K562 (cell line): ENCODE data around the gene P2RY8. TPM values are rescaled to one million over a fixed set of nuclear protein-coding genes. Genes with fewer than 3 reads are reported as not detected.

ENCODE experiments used
- ATAC-seq: fragments of 200-7000 bp; cut with Tn5 transposase; 3 replicates; pipeline ENCODE4 v1.9.1; 2020; ENCODE audit warnings: moderate library complexity
- BruUV-seq: library from RNA; stranded (reverse); fragments of 400-500 nt; replicated peaks from 2 replicates; lab custom pipeline; 2021; lab: Mats Ljungman, UMichigan
- CTCF ChIA-PET: fragments of 300-600 bp; formaldehyde crosslinking; extraction: SDS; loops from one replicate; lab custom pipeline; 2021; ENCODE audit warnings: low intra/inter-chr PET ratio; lab: Yijun Ruan, JAX
- POLR2A ChIA-PET: fragments of 300-600, 350-650 bp; sonication (Branson Sonifier 250); formaldehyde crosslinking; extraction: SDS; loops from one replicate; lab custom pipeline; 2021; ENCODE audit warnings: antibody characterized with exemption, inconsistent platforms; lab: Yijun Ruan, JAX
- DNase-seq, 4 experiments: peaks; one replicate each; pipeline versions ENCODE4 v3.0.0 to v3.0.0-alpha.2; 2011 to 2018; ENCODE audit warnings: low spot score in 3 of 4, mixed read lengths in 3 of 4; ENCODE audit errors: extremely low read depth in 1 of 4
- FAIRE-seq: peaks from 2 replicates; lab custom pipeline; 2011; peaks lifted over from hg19 to GRCh38; lab: Jason Lieb, UNC
- H2AFZ ChIP-seq: 2 replicates; pipeline ENCODE4 v1.6.0; 2011; ENCODE audit warnings: low read depth, low read length, control low read depth, inconsistent platforms
- H3K27ac ChIP-seq: fragments of 200-600 bp; 3 replicates; pipeline ENCODE4 v1.8.0; 2011; ENCODE audit warnings: low read depth, mild to moderate bottlenecking, control low read depth, inconsistent platforms, low read length, moderate library complexity, mixed read lengths; ENCODE audit errors: extremely low read depth
- H3K27me3 ChIP-seq, 2 experiments: fragments of 300-600 bp in 1 of 2; 2 replicates in 1 of 2; 3 replicates in 1 of 2; pipeline versions ENCODE4 v1.6.0 to v1.8.0; 2011; ENCODE audit warnings: inconsistent platforms in 2 of 2, low read length in 2 of 2, mild to moderate bottlenecking in 1 of 2, mixed read lengths in 1 of 2, moderate library complexity in 1 of 2; ENCODE audit not compliant: control insufficient read depth in 2 of 2, insufficient read depth in 2 of 2
- H3K36me3 ChIP-seq: fragments of 300-600 bp; 3 replicates; pipeline ENCODE4 v1.8.0; 2011; ENCODE audit warnings: mild to moderate bottlenecking, low read length, inconsistent platforms; ENCODE audit not compliant: control insufficient read depth, insufficient read depth
- H3K4me1 ChIP-seq, 2 experiments: fragments of 200-600 bp in 1 of 2; replicated peaks in 1 of 2; 2 replicates in 1 of 2; 3 replicates in 1 of 2; pipeline versions ENCODE4 v1.5.1 to v1.8.0; 2011; ENCODE audit warnings: inconsistent platforms in 2 of 2, low read length in 2 of 2, mild to moderate bottlenecking in 1 of 2, mixed read lengths in 1 of 2, moderate library complexity in 1 of 2; ENCODE audit not compliant: control insufficient read depth in 2 of 2, insufficient read depth in 2 of 2
- H3K4me2 ChIP-seq: 2 replicates; pipeline ENCODE4 v1.6.1; 2011; ENCODE audit warnings: low read length, control low read depth, inconsistent platforms, mixed read lengths; ENCODE audit not compliant: insufficient read depth
- H3K4me3 ChIP-seq: fragments of 200-600 bp; sonication (generic), shearing (Covaris generic); 2 replicates; pipeline ENCODE4 v1.5.1; 2016; ENCODE audit warnings: control low read depth, inconsistent platforms
- H3K79me2 ChIP-seq: fragments of 200-600 bp; 3 replicates; pipeline ENCODE4 v1.8.0; 2011; ENCODE audit warnings: low read length, inconsistent platforms; ENCODE audit not compliant: control insufficient read depth, insufficient read depth
- H3K9ac ChIP-seq, 2 experiments: 2 replicates each; pipeline versions ENCODE4 v1.6.0 to v1.6.1; 2011; ENCODE audit warnings: low read depth in 2 of 2, low read length in 2 of 2, control low read depth in 1 of 2, inconsistent platforms in 1 of 2, mild to moderate bottlenecking in 1 of 2, mixed read lengths in 1 of 2; ENCODE audit not compliant: insufficient read depth in 1 of 2
- H3K9me1 ChIP-seq: one replicate; pipeline ENCODE4 v1.6.0; 2011; ENCODE audit warnings: inconsistent platforms, mild to moderate bottlenecking, low read length, moderate library complexity; ENCODE audit not compliant: control insufficient read depth, insufficient read depth
- H3K9me3 ChIP-seq: replicated peaks from 2 replicates; pipeline ENCODE4 v1.5.1; 2011; ENCODE audit warnings: low read depth, low read length, inconsistent platforms; ENCODE audit not compliant: control insufficient read depth, insufficient read depth
- H4K20me1 ChIP-seq: replicated peaks from 2 replicates; pipeline ENCODE4 v1.6.1; 2011; ENCODE audit warnings: low read length, inconsistent platforms, mixed read lengths; ENCODE audit not compliant: control insufficient read depth, insufficient read depth
- CHCHD3 ChIP-seq: fragments of 250-450 bp; sonication (Bioruptor Pico); IDR thresholded peaks from 2 replicates; pipeline ENCODE4 v2.1.2; 2022; ENCODE audit warnings: mild to moderate bottlenecking
- CREB3 ChIP-seq: fragments of 450-650 bp; conservative IDR thresholded peaks from 2 replicates; pipeline ENCODE4 v1.6.1; 2016; ENCODE audit warnings: missing genetic modification characterization, low read depth, mild to moderate bottlenecking, missing compliant biosample characterization, moderate library complexity
- MCM2 ChIP-seq: fragments of 450-650 bp; IDR thresholded peaks from 2 replicates; pipeline ENCODE4 v1.6.1; 2017; ENCODE audit warnings: low read depth, mild to moderate bottlenecking
- ZNF184 ChIP-seq: sonication (generic); formaldehyde crosslinking; IDR thresholded peaks from 2 replicates; pipeline ENCODE4 v1.5.0; 2020; ENCODE audit warnings: missing genetic modification reagents
- ZNF589 ChIP-seq: fragments of 200-800 bp; sonication (Bioruptor generic); IDR thresholded peaks from 2 replicates; pipeline ENCODE4 v1.6.1; 2016; ENCODE audit warnings: low read depth, missing genetic modification characterization, missing compliant biosample characterization
- WGBS: fragments of 100-300 bp; shearing (Covaris generic); methylation state at CpG from one replicate; pipeline ENCODE4 v1.1.6; 2016; ENCODE audit warnings: low coverage, mixed read lengths; ENCODE audit not compliant: insufficient coverage; ENCODE audit errors: missing lambda C conversion rate; 5-methylcytosine and 5-hydroxymethylcytosine counted together
- in situ Hi-C: fragments of 300-500 bp; cut with MboI; formaldehyde crosslinking; loops from 4 replicates; pipeline ENCODE4 v1.15.0; 2018; ENCODE audit warnings: inconsistent platforms, mixed read lengths
- intact Hi-C: fragments of 100-400 bp; cut with micrococcal nuclease; formaldehyde crosslinking; loops from 2 replicates; pipeline ENCODE4 v1.14.2; 2022
- polyA plus RNA-seq, 8 experiments: library from polyadenylated mRNA; depleted of rRNA in 4 of 8; stranded (reverse) in 5 of 8; unstranded in 3 of 8; fragments of >200 nt; fragmentation: Nextera tagmentation in 2 of 8; fragmentation: Illumina TruSeq in 1 of 8; extraction: Ambion mirVana in 2 of 8; extraction: Trizol in 1 of 8; gene quantifications; 2 replicates each; pipeline versions ENCODE4 v1.2.1 to v1.2.3, GENCODE V29; 2011 to 2014; ENCODE audit warnings: inconsistent platforms in 1 of 8, missing spikeins in 1 of 8
- total RNA-seq, 7 experiments: library from RNA; depleted of rRNA in 6 of 7; stranded (reverse); fragments of >200 nt in 6 of 7; fragmentation: Illumina TruSeq in 2 of 7; extraction: Trizol in 2 of 7; gene quantifications; 2 replicates each; pipeline versions ENCODE4 v1.2.1 to v1.2.3, GENCODE V29; 2011 to 2021; ENCODE audit warnings: low replicate concordance in 1 of 7

P2RY8 gene
- total and polyA plus RNA-seq, 9 of the 15 experiments (the other 6 are each of a cell fraction or from before 2014, with no cell fraction given), result 0.04 to 0.69 (median 0.08) TPM; not detected in 3

GRCh38 chrX:1511829-1512228 is 25.2 kb downstream of the P2RY8 start (continued):
- TF ChIP-seq CREB3 (tag) (no peak), ZNF184 (CRISPR knock-in tag) (no peak), MCM2 (no peak)
- TF ChIP-seq, all 486 proteins: peak for 0

- DNase-seq (no peak), ATAC-seq (no peak), FAIRE-seq (no peak)
- TF ChIP-seq ZNF589 (CRISPR knock-in tag), result no peak
- no peak for TF ChIP-seq CHCHD3
- Histone ChIP-seq H4K20me1 (no peaks in the 10 kb centered on the region), H3K36me3 (no peaks in the 10 kb centered on the region), H3K4me1 (peaks cover 0 to 9% of the 10 kb centered on the region in 2 experiments; a peak in 2 of 5 replicates), H3K4me3 (no peak overlapping the region), H3K27ac (no peak overlapping the region), H3K9ac (no peak overlapping the region), H3K9me1 (no peaks in the 10 kb centered on the region), H3K27me3 (no peaks in the 10 kb centered on the region), H2AFZ (no peak overlapping the region), H3K9me3 (no peaks in the 10 kb centered on the region), H3K79me2 (no peaks in the 10 kb centered on the region), H3K4me2 (no peak overlapping the region)
- whole genome bisulfite sequencing, result 8% methylated on average over 5 of the region's 5 CpGs
- ChIA-PET CTCF (no interaction called here), POLR2A (no interaction called here)
- no TSS peak for BruUV-seq
- in situ Hi-C loops, result no loop called here
- intact Hi-C loops, result no loop called here
These were observed 25.8 kb downstream of the P2RY8 start for GRCh38 chrX:1511150-1511549.
